ENCODE results near the gene TCP1. TPM values are rescaled to one million over a fixed set of nuclear protein-coding genes. Genes with fewer than 3 reads are reported as not detected.

TCP1 gene
- total and polyA plus RNA-seq, 2 experiments from 2014 or later, result 222 to 346 TPM

GRCh38 chr6:159808647-159809046 lies 19.2 kb upstream of the TCP1 start:
- 0 out of 2 replicates have a peak overlapping the region, but pooled peaks have one; percentile 14 for H3K27ac ChIP-seq (ENCODE audit: low read depth)
- Mint-ChIP-seq H3K9me3 (no peaks in the 10 kb centered on the region), H3K27ac (no peak overlapping the region), H3K4me3 (no peak overlapping the region), H3K36me3 (ENCODE audit: low read depth) (no peaks in the 10 kb centered on the region; the same call in 2 of the 3 replicates), H3K4me1 (peaks cover 23% of the 10 kb centered on the region), H3K27me3 (ENCODE audit: insufficient read depth, low read depth, poor library complexity) (peaks cover 1% of the 10 kb centered on the region)
- no peak overlapping the region for H3K4me3 ChIP-seq
- no peaks in the 10 kb centered on the region for H3K4me1 ChIP-seq (ENCODE audit: insufficient read depth)
- no peaks in the 10 kb centered on the region for H3K79me2 ChIP-seq (replicated peaks; ENCODE audit: insufficient read depth)
- TF ChIP-seq JUNB (IDR thresholded peaks at IDR 0.05; ENCODE audit: unreplicated experiment), result no peak
- no peak for TF ChIP-seq POLR2AphosphoS5 (IDR thresholded peaks at IDR 0.05; ENCODE audit: low read depth)
- no peak for TF ChIP-seq EZH2 (IDR thresholded peaks at IDR 0.05; ENCODE audit: low read depth, unreplicated experiment)
- TF ChIP-seq STAT1 (IDR thresholded peaks at IDR 0.05; ENCODE audit: unreplicated experiment), result no peak
- no peak for TF ChIP-seq CREB1 (CRISPR knock-in tag; IDR thresholded peaks at IDR 0.05; ENCODE audit: low read depth)
- TF ChIP-seq EZH2phosphoT487 (IDR thresholded peaks at IDR 0.05; ENCODE audit: unreplicated experiment), result no peak
- TF ChIP-seq REST (IDR thresholded peaks at IDR 0.05; ENCODE audit: unreplicated experiment), result no peak
- no peak for TF ChIP-seq ZNF114 (CRISPR knock-in tag; IDR thresholded peaks at IDR 0.05)
- no peak for DNase-seq (ENCODE audit: low spot score)
- H4K20me1 ChIP-seq (replicated peaks; ENCODE audit: insufficient read depth), result no peaks in the 10 kb centered on the region
- no peaks in the 10 kb centered on the region for H3K36me3 ChIP-seq (ENCODE audit: insufficient read depth)
- H3K4me2 ChIP-seq, result no peak overlapping the region
- no peak for ATAC-seq
- no peaks in the 10 kb centered on the region for H3K27me3 ChIP-seq (ENCODE audit: insufficient read depth)
- H2AFZ ChIP-seq, result no peak overlapping the region
- no peaks in the 10 kb centered on the region for H3K9me2 ChIP-seq (ENCODE audit: insufficient read depth)
- no peaks in the 10 kb centered on the region for H3F3A ChIP-seq (replicated peaks; ENCODE audit: low read depth)

DNA sequence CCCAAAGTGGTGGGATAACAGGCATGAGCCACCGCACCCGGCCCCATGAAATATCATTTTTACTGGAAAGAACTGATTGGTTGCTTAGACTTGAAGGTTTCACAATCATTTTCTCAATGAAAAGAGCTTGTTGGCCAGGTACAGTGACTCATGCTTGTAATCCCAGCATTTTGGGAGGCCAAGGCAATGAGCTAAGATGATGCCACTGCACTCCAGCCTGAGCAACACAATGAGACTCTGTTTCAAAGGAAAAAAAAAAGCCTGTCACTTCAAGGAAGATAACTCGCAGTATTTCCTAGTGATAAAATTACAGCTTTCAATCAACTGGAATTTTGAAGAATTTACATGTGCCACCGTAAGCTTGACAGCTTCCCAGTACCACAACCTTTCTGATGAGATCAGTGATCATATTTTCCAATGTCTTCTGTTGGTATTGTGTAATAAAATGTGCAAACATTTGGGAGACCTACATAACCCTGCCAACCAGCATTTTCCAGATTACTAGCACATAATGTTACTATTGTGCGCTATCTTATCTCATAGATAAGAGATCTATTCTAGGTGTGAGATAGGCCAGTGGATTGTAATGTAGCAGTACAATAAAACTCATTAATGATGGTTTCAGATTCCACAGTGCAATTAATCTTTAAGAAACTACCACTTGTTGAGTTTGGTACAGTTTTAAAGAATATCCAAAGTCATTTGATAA lies 17.9 kb upstream of the TCP1 start:
- Mint-ChIP-seq H3K4me3 (no peak overlapping the region), H3K36me3 (ENCODE audit: low read depth) (no peaks in the 10 kb centered on the region; the same call in 2 of the 3 replicates), H3K27ac (no peak overlapping the region), H3K27me3 (ENCODE audit: insufficient read depth, low read depth, poor library complexity) (no peaks in the 10 kb centered on the region), H3K9me3 (no peaks in the 10 kb centered on the region), H3K4me1 (peaks cover 13% of the 10 kb centered on the region)
- Histone ChIP-seq H3K36me3 (ENCODE audit: insufficient read depth) (no peaks in the 10 kb centered on the region), H4K20me1 (replicated peaks; ENCODE audit: insufficient read depth) (no peaks in the 10 kb centered on the region), H2AFZ (no peak overlapping the region), H3K79me2 (replicated peaks; ENCODE audit: insufficient read depth) (no peaks in the 10 kb centered on the region), H3K9me2 (ENCODE audit: insufficient read depth) (no peaks in the 10 kb centered on the region), H3K27ac (ENCODE audit: low read depth) (no peak overlapping the region), H3K4me3 (no peak overlapping the region), H3K27me3 (ENCODE audit: insufficient read depth) (no peaks in the 10 kb centered on the region), H3K4me1 (ENCODE audit: insufficient read depth) (no peaks in the 10 kb centered on the region), H3K4me2 (no peak overlapping the region), H3F3A (replicated peaks; ENCODE audit: low read depth) (no peaks in the 10 kb centered on the region)
- ATAC-seq, result no peak
- DNase-seq (ENCODE audit: low spot score), result no peak
- TF ChIP-seq POLR2AphosphoS5 (IDR thresholded peaks at IDR 0.05; ENCODE audit: low read depth) (no peak), ZNF114 (CRISPR knock-in tag; IDR thresholded peaks at IDR 0.05) (no peak), NANOG (IDR thresholded peaks at IDR 0.05; ENCODE audit: borderline replicate concordance) (no peak), EZH2phosphoT487 (IDR thresholded peaks at IDR 0.05; ENCODE audit: unreplicated experiment) (no peak), STAT1 (IDR thresholded peaks at IDR 0.05; ENCODE audit: unreplicated experiment) (no peak), CREB1 (CRISPR knock-in tag; IDR thresholded peaks at IDR 0.05; ENCODE audit: low read depth) (no peak)
- TF ChIP-seq, protein P1, sequence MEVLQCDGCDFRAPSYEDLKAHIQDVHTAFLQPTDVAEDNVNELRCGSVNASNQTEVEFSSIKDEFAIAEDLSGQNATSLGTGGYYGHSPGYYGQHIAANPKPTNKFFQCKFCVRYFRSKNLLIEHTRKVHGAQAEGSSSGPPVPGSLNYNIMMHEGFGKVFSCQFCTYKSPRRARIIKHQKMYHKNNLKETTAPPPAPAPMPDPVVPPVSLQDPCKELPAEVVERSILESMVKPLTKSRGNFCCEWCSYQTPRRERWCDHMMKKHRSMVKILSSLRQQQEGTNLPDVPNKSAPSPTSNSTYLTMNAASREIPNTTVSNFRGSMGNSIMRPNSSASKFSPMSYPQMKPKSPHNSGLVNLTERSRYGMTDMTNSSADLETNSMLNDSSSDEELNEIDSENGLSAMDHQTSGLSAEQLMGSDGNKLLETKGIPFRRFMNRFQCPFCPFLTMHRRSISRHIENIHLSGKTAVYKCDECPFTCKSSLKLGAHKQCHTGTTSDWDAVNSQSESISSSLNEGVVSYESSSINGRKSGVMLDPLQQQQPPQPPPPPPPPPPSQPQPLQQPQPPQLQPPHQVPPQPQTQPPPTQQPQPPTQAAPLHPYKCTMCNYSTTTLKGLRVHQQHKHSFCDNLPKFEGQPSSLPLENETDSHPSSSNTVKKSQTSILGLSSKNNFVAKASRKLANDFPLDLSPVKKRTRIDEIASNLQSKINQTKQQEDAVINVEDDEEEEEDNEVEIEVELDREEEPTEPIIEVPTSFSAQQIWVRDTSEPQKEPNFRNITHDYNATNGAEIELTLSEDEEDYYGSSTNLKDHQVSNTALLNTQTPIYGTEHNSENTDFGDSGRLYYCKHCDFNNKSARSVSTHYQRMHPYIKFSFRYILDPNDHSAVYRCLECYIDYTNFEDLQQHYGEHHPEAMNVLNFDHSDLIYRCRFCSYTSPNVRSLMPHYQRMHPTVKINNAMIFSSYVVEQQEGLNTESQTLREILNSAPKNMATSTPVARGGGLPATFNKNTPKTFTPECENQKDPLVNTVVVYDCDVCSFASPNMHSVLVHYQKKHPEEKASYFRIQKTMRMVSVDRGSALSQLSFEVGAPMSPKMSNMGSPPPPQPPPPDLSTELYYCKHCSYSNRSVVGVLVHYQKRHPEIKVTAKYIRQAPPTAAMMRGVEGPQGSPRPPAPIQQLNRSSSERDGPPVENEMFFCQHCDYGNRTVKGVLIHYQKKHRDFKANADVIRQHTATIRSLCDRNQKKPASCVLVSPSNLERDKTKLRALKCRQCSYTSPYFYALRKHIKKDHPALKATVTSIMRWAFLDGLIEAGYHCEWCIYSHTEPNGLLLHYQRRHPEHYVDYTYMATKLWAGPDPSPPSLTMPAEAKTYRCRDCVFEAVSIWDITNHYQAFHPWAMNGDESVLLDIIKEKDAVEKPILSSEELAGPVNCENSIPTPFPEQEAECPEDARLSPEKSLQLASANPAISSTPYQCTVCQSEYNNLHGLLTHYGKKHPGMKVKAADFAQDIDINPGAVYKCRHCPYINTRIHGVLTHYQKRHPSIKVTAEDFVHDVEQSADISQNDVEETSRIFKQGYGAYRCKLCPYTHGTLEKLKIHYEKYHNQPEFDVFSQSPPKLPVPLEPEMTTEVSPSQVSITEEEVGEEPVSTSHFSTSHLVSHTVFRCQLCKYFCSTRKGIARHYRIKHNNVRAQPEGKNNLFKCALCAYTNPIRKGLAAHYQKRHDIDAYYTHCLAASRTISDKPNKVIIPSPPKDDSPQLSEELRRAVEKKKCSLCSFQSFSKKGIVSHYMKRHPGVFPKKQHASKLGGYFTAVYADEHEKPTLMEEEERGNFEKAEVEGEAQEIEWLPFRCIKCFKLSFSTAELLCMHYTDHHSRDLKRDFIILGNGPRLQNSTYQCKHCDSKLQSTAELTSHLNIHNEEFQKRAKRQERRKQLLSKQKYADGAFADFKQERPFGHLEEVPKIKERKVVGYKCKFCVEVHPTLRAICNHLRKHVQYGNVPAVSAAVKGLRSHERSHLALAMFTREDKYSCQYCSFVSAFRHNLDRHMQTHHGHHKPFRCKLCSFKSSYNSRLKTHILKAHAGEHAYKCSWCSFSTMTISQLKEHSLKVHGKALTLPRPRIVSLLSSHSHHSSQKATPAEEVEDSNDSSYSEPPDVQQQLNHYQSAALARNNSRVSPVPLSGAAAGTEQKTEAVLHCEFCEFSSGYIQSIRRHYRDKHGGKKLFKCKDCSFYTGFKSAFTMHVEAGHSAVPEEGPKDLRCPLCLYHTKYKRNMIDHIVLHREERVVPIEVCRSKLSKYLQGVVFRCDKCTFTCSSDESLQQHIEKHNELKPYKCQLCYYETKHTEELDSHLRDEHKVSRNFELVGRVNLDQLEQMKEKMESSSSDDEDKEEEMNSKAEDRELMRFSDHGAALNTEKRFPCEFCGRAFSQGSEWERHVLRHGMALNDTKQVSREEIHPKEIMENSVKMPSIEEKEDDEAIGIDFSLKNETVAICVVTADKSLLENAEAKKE (CRISPR knock-in tag; IDR thresholded peaks at IDR 0.05), result no peak

Data from GM23338 (cell line).